Cardiac fibroblast (primary cell): ENCODE results near the gene DPF3.

Experiments used
- DNase-seq, 2 donors: peaks; one replicate each; pipeline versions ENCODE4 v3.0.0 to v3.0.0-alpha.2; 2010; ENCODE audit warnings: low read depth in 2 of 2
- H3K4me3 ChIP-seq, 2 donors: replicated peaks in 1 of 2; 1 replicate in 1 of 2; 2 replicates in 1 of 2; pipeline ENCODE4 v1.5.1; 2011; ENCODE audit warnings: low read depth in 2 of 2, low read length in 2 of 2, mild to moderate bottlenecking in 2 of 2, moderate library complexity in 1 of 2
- TF ChIP-seq, protein P1 (sequence below): IDR thresholded peaks from one replicate; pipeline ENCODE4 v1.5.1; 2011; ENCODE audit warnings: low read depth, mild to moderate bottlenecking, low read length, inconsistent platforms

The DPF3 gene

DNA sequence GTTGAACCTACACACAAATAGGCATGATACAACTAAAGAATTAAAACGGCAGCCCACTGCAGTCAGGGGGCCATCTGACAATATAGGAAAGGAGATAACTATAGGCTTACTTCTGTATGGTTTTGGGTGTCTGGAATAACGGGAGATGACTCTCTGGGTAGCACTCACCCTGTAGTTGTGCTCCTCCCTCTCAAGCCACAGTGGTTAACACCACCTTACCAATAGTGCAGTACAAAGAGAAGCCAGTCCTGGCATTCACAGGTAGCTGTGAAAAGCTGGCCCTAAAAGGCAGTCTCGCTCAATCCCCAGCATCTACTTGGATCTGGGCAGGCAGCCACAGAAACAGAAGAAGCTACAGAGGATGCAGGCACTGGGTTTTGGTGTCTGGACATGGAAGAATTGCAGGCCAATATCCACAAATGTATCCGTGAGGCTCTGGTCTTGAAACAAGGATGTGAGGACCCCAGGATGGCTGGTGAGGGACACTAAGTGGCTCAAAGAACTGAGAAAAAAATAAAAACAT lies 93.0 kb downstream of the DPF3 start:
- no peak for DNase-seq
- H3K4me3 ChIP-seq, result no peak overlapping the region
- TF ChIP-seq, protein P1, sequence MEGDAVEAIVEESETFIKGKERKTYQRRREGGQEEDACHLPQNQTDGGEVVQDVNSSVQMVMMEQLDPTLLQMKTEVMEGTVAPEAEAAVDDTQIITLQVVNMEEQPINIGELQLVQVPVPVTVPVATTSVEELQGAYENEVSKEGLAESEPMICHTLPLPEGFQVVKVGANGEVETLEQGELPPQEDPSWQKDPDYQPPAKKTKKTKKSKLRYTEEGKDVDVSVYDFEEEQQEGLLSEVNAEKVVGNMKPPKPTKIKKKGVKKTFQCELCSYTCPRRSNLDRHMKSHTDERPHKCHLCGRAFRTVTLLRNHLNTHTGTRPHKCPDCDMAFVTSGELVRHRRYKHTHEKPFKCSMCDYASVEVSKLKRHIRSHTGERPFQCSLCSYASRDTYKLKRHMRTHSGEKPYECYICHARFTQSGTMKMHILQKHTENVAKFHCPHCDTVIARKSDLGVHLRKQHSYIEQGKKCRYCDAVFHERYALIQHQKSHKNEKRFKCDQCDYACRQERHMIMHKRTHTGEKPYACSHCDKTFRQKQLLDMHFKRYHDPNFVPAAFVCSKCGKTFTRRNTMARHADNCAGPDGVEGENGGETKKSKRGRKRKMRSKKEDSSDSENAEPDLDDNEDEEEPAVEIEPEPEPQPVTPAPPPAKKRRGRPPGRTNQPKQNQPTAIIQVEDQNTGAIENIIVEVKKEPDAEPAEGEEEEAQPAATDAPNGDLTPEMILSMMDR, result no peak

GRCh38 chr14:72800296-72800695 lies 93.6 kb downstream of the DPF3 start:
- no peak overlapping the region for H3K4me3 ChIP-seq
- no peak for DNase-seq
- TF ChIP-seq, protein P1, result no peak

- DNase-seq, result no peak
- TF ChIP-seq, protein P1, result no peak
- no peak overlapping the region for H3K4me3 ChIP-seq
These were observed 97.0 kb downstream of the DPF3 start for GRCh38 chr14:72796935-72797334.

GRCh38 chr14:72793156-72793939 lies 100.6 kb downstream of the DPF3 start:
- H3K4me3 ChIP-seq, result no peak overlapping the region
- TF ChIP-seq, protein P1, result no peak
- DNase-seq, result no peak

- TF ChIP-seq, protein P1, result no peak
- H3K4me3 ChIP-seq, result no peak overlapping the region
- peak in 1 of 2 donors; percentile 25 for DNase-seq
These were observed 101.7 kb downstream of the DPF3 start for GRCh38 chr14:72792051-72792788.

DNA sequence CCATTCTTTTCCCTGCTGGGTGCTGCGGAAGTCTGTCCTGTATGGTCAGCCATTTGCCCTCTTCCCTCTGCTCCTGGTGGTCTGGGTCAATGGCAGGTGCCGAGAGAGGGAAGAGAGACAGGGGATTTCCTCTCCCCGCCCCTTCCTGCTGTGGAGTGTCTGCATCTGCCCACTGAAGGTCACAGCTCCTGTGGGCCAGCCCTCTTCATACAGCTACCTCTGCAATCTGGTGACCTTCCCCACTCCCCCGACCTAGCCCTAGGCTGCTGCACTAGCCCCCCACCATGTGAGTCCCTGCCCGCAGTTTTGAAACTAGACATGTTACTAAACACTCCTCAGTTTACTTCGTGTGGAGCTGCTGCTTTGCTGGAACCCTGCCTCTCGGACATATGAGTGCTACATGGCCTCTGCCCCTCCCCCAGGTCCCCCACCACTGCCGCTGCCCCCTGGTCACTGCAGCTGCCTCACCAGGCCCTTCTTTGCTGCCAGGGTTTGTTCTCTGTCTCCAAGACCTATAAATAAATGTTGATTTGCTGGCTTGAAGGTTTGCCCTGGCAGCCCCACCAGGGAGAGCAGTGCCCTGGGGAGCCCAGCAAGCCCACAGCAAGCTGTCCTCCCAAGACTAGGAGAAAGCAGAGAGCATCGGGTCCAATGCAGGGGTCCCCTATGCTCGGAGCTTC lies 102.9 kb downstream of the DPF3 start:
- TF ChIP-seq, protein P1, result no peak
- DNase-seq, result no peak
- H3K4me3 ChIP-seq, result no peak overlapping the region
